HK-2 (cell line): ENCODE measurements around the gene TREX2.

Source experiments
- DNase-seq: peaks from one replicate; pipeline ENCODE4 v3.0.0-alpha.2; 2018; ENCODE audit not compliant: unreplicated experiment

The TREX2 gene

DNA sequence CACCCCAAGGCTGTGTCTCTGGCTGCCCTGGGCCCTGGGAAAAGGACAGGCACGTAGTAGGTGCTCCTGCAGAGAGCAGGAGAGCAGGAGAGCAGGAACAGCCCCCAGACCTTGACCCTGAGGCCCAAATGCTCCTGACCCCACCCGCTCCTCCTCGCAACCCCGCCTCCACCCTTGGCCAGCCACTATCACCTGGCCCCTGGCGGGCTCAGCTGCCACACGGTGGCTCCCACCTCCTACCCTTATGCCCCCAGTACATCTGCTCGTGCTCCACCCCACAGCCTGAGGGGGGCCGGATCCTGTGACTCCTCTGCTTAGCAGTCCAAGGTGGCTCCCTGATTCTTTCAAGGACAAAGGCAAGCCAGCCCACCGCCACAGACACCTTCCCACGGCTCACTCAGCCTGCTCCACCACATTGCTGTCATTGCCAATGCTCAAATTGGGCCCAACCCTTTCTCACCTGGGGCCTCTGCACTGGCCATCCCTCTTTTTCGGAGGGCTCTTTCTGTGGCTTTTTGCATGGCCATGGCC is 30.0 kb upstream of the TREX2 start:
- DNase-seq: no peak

DNA sequence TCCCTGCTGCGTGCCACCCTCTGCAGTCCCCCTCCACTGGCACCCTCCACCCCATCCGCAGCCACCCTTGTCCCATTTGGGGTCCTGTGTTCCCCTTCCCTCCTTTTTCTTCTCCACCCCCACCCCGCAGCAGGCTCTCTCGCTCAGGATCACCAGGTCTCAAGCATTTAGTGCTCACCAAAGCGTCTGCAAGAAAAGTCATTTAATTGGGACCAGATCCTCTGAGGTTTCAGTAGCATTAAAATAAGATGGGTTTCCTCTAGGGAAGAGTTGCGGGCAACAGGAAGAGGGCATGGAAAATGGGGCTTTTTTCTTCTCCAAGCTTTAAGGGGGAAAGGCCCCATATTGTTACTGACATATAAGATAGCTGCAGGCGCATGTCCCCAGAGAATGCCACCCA is 29.4 kb upstream of the TREX2 start:
- DNase-seq: no peak

DNA sequence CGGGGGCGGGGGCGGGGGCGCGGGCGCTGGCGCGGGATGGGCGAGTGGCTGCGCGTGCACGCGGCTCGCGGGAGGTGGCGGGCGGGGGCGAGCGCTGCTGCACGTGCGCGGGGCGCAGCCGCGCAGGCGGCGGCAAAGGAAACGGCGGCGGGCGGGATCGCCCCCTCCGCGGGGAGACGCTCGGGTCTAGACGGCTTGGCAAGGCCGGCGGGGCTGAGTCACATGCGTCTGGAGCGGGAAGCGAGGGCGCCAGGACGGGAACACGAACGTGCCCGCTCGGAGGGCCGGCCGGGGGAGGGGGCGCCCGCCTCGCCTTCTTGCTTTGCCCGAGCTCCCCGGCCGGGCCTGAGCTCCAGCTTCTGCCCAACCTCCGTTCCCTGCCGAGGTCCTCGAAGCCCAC is 28.9 kb upstream of the TREX2 start:
- DNase-seq: no peak

DNA sequence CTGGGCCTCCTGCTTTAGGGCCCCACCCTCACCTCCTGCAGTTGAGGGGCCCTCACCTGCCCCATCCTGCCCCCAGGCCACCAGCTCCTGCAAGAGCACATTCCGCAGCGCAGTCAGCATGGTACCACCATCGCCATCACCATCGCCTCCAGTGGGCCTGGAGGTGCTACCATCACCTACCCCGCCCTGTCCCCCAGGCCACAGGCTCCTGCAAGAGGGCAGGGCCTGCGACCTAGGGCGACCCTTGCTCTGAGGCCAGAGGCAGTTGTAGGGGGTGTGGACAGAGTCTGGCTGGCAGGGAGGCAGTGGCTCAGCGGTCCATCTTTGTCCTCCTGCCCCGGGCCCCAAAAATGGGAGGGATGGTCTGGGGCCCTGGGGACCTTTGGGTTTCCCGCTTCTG is 28.4 kb upstream of the TREX2 start:
- DNase-seq: no peak

DNA sequence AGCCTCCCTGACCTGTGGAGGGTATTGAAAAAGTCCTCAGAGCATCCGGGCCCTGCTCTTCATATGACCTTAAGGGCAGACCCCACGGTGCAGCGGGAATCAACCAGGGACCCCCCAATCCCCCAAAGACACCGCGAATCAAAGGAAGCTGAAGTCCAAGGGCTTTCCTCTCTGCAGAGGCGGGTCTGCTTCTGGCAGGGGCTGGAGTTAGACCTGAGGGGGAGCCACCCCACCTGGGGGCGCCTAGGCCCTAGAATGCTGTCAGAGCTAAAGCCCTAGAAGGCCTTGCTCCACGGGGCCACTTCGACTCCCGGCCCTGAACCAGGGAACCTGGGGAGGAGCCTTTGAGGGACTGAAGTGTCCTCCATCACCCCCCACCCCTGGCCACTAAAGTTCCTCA is 27.3 kb upstream of the TREX2 start:
- no peak for DNase-seq

DNA sequence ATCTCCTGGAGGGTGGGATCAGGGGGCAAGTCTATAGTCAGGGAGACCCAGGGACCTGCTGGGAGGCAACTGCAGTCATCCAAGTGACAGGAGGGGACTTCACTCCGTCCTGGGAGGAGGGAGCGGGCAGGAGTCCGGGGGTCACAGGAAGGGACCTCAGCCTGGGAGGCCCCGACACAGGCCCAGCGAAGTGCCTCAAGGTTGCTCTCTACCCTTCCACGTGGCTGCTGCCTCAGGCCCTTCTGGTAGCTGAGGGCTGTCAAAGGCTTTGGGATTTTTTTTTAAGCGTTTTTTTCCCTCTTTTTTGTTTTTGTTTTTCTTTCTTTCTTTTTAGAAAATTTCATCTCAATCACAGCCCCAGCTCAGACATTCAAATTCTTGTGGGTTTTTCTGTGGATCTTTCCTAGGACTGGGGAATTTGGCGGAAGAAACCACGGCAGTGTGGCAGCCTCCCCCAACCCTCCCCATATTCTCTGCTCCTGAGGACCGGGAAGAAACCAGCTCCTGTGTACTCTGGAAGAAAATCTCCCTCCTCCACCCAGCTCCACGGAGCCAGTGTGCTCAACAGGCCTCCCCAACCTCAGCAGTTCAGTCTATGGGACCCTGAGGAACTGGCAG is 25.9 kb upstream of the TREX2 start:
- no peak for DNase-seq

DNA sequence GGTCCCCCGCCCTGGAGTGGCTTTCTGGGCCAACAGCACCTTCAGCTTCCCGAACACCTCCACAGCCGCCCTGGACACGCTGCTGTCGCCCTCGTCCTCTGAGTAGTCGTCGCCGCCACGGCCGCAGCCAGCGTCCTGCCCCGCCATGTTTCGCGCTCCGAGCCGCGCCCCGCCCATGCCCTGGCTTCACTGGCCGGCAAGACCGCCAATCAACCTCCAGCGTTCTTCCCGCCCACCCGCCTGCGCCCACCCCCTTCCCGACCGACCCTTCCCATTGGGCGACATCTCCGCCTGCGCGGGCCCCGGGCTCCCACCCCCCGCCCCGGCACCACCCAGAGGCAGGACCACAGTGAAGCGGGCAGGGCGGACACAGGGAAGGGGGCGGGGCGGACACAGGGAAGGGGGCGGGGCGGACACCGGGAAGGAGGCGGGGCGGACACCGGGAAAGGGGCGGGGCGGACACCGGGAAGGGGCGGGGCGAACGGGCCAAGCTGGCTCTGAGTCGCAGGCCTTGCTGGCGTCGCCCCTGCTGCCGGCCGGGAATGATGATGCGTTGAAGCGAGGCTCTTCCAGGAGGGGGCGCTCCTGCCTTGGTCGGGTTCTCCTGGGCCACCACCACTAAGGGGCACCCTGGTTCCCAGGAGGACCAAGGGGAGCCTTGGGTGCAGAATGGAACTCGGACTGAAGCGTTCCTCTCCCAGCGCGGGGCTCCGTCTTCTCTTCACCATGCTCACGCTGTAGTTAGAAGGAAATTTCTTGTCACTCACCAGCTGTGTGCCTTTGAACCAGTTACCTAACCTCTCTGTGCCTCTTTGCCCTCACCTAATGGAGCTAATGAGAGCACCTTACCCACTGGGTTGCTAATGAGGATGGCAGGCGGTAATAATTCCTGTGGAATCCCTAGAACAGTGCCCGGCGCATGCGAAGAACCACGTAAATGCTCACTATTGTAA is 24.8 kb upstream of the TREX2 start, which contains the start of gene HAUS7:
Gene HAUS7 (minus strand): TSS at position 166 of the 953 bp plus-strand sequence. CDS start 19 bp downstream, at position 147.
- DNase-seq: peak; percentile 96

DNA sequence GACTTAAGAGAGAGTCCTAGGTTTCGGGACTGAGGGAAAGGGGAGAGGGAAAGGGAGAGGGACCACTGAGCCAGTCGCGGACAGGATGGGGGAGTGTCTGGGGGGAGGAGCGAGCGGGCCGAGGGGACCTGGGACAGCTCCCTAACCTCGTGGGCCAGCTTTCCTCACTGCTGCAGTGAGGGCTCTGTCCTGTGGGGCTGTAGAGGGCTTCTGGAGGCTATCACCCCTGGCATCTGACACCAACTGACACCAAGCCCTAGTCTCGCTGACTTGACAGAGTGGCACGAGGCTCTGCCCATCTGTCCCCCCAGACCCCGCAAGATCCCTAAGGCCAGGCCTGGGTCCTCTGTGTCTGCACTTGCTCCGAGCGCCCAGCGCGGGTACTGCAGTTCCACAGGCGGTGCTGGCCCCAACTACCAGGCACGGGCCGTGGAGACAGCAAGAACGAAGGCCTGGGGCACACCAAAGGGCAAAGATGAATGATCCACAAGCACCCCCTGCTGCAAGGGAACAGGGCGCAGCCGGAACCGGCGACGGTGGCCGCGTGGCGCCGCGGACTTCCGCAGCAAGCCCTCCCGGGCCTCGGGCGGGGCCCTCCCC is 24.1 kb upstream of the TREX2 start:
- DNase-seq: peak; percentile 35

DNA sequence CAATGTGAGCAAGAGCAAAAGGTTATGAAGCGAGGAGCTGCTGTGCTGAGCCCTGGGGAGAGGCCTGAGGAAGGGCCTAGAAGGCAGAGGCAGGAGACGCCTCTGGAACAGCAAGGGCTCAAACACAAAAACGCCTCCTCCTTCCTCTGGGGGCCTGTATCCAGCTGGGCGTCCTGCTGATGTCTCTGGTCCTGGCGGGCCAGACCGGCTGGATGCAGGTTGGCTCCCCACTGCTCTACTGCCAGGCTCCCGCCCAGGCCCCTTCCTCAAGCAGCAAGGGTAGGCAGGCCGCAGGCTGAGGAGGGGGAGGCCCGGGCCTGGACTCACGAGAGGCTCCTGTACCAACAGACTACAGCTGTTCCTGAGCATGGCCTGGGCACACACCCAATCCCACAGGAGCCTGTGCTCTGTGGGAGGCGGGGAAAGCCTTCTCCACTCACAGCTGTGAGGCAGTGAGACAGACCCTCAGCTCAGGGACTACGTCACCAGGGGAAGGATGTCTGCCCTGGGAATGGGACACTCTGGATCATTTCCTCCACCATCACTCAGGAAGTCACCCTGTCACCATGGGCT is 22.2 kb upstream of the TREX2 start:
- DNase-seq: no peak

DNA sequence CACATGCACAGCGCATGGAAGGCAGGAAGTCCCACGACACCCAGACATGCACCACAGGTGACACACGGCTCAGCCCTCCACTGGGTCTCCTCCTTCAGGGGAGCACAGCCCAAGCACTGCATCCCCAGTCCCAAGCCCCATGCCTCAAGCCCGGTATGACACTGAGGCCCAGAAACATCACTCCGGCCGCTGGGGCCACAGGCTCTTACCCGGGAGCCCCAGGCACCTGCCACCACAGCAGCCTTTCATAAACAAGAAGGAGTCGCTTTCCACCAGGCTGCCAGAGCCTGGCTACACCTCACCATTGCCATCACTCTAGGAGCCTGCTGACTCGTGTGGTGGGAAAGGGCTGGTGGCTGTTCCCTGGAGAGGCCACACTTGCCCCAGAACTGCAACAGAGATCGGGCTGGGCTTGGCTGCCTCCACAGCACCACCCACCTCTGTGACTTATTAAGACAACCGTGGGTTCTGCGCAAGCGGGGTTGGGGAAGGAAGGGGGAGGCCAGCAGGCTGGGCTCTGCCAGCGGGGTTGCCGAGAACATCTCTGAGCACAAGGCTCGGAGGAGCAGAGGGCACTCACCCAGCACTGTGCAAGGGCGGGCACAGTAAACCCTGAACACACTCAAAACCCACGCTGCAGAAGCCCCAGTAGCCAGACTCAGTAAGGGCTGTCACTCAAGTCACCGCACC is 20.0 kb upstream of the TREX2 start:
- no peak for DNase-seq

DNA sequence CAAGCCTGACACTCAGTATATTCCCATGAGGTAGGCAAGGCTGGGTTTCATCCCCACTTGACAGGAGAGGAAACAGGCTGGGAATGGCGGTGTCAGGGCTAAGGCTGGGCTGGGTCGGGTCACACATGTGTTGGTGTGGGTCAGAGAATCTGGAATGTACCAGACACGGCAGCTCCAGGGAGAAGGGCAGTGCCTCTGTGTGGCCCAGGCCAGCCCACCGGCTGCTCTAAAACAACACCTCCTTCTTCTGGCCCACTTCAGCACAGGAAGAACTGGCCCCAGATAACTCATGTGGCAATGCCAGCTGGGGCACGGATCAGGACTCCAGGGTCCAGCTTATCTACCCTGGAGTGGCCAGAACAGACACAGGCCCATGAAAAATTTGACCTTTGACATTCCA is 18.3 kb upstream of the TREX2 start:
- no peak for DNase-seq

DNA sequence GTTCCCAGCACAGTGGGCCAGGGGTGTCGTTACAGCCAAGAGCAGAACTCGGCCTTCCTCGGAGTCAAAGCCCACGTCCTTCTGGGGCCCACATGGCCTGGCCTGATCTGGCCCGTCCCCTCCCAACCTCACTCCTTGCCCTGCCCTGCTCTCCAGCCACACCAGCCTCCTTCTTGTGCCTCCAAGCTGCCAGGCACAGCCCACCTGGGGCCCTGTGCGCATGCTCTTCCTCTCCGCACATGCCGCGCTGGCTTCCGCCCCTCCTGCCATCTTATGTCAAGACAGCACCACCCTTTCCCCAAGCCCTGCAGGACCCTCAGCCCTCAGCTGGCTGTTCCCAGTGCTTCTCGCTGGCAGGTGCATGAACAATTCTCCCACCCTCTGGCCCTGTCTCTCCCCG is 17.7 kb upstream of the TREX2 start:
- no peak for DNase-seq

DNA sequence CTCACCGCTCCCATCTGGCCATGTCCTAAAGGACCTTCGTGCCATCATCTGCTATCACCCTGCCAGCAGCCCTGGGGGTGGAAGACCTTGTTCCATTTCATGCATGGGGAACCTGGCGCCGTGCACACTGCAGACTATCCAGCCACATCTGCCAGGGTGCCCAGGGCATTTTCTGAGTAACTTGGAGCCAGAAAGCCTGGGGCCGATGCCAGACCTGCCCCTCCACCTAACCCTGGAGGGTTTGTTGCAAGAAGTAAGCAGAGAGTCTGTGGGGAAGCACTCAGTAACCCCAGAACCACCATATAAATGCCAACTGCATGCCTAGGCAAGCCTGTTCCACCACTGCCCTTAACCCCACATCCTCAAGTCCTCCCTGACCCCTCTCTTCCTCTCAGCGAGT is 17.2 kb upstream of the TREX2 start:
- DNase-seq: no peak

DNA sequence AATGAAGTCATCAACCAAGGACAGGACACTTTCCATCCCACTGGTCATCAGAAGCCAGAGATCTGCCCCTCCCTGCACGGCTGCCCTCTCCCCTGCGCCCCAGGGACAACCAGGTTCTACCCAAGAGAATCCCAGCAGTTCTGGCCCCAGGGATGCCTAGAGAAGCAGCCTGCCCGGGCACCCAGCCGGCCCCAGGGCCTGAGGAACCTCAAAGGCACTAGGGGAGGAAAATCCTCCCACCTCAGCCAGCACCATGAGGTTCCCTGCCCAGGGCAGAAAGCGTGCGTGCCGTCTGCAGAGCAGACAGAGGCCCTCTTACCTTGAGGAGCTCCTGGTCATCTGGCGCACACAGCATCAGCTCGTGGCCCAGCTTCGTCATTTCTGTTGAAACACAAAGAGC is 16.4 kb upstream of the TREX2 start:
- DNase-seq: no peak

DNA sequence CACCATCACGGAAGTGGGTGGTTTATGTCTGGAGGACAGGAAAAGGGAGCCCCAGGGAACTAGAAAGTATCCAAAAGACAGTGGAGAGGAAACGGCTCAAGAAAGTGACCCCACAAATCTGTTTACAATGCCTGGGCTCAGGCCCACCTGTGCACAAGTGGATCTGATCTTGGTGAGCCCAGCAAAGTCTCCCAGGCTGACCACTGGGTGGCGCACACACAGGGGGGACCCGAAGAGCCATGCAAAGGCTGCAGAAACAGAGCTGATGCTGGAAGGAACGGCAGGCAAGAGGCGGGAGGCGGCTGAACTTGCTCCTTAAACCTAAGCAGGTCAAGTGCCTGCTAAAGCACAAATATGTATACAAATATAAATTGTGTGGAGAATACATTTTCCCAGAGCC is 15.0 kb upstream of the TREX2 start:
- DNase-seq: no peak

DNA sequence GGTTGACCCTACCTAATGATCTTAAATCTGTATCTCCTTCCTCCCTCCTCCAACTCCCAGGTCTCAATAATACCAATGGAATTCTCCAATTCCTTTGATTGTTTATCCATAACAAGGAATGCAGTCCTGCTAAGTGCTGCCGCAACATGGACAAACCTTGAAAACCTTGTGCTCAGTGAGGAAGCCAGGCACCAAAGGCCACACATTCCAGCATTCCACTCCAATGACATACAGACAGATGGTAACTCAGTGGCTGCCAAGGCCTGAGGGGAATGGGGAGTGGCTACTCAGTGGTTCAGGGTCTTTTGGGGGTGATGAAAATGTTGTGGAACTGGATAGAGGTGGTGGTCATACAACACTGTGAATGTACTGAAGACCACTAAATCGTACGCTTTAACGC is 14.1 kb upstream of the TREX2 start:
- no peak for DNase-seq

DNA sequence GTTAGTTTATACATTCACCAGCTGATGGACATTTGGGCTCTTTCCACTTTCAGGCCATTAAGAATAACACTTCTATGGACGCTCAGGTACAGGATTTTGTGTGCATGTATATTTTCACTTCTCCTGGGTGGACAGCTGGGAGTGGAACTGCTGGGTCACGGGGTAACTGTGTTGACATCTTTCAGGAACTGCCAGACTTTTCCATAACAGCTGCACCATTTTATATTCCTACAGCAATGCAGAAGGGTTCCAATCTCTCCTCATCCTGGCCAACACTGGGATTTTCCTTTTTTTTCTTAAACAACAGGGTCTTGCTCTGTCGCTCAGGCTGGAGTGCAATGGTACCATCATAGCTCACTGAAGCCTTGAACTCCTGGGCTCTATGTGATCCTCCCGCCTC is 12.6 kb upstream of the TREX2 start:
- DNase-seq: no peak

DNA sequence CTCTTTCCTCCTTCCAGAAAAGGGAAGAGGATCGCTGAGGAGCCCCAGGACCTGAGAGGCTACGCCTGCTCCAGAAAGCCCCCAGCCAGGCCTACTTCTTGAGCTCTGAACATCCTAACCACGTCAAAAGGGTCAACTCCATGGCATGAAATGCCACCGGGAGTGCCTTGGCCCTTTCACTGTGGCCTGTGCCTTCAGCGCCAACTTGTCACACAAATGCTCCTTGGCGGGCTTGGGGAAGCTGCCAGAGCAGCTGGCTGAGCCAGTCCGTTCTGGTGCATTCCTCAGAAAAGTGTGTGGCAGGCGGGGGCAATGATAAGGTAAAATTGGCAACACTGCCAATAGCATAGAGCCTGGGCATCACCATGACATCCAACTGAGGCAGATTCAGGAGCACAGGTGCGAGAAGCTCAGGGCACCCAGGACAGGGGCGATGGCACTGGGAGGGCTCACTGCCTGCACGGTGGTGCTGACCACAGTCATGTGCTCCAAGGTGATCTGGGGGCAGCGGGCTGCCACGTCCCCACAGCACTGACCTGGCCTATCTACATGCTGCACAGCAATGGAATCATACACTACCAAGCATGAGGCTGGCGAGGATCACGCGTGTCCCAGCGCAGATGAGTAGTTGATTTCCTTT is 12.1 kb upstream of the TREX2 start:
- DNase-seq: no peak

DNA sequence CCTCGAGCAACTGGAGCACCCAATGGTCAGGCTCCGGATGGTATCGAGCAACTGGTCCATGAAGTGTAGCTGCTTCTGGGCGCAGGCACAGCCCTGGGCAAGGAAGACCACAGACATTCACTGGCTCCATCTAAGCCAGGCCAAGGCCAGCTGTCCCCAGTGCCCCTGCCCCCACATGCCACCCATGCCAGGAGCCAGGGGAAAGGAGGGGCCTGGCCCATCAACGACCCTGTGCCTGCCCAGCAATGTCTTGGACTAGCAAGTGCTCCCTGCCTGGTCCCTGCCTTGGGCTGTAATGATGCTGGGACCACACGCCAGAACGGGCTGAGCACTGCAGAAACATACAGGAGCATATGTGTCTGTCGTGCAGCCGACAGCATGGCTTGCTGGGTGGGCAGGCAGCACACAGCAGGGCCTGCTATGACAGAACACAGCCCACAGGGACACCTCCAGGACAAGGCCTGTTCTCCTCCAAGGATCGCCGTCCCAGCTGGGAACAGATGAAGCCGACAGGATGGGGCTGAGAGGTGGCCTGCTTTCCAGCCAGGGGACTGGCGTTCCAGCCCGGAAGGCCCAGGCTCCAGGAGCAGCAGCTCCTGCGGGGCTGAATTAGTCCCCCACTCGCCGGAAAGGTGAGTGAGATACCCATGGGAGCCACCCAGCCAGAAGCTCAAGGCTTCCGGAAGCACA is 11.4 kb upstream of the TREX2 start:
- no peak for DNase-seq

DNA sequence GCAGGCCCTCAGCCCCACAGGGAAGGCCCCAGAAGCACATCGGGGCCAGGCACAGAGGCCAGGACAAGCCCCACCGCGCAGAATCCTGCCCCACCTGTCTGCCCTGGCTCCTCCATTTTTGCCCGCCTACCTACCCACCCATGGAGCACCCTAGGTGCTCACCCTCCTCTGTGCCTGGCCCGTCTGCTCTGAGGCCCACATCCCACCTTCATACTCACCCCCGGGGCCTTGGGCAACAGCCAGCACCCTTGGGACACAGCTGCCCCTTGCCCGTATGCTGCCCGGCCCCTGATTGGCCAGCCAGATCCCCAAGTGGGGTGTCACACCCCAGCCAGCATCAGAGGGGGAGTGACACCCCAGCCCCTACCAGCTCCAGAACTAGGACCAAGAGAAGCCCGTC is 10.8 kb upstream of the TREX2 start:
- no peak for DNase-seq

DNA sequence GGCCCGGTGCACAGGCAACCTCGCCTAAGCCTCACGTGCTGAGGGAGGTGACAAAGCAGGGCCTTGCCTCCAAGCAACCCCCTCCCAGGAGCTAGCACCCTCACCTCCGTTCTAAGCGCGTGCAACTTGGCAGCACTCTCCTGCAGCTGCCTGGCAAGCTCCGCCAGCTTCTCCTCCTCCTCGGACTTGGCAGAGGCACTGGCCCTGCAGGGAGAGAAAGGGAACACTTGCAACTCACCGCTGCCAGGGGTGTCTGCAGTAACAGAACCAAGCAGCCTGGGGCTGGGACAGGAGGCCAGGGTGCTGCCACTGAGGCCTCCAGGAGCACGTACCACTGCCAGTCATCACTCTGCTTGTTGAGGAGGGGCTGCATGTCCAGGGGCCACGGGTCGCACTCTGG is 10.3 kb upstream of the TREX2 start:
- no peak for DNase-seq
